NOMO-1 treated with dmso at 0.1 percent for 144 hours (cell line): ENCODE measurements around the gene MRPL14.

ENCODE experiments used
- DNase-seq: peaks from one replicate; lab custom pipeline; 2025; ENCODE audit not compliant: unreplicated experiment; lab: John Stamatoyannopoulos, UW

Gene MRPL14

GRCh38 chr6:44081753-44082152, 45.5 kb downstream of the MRPL14 start:
- no peak for DNase-seq

GRCh38 chr6:44080561-44081521, 46.4 kb downstream of the MRPL14 start:
- no peak for DNase-seq

GRCh38 chr6:44079672-44080071, 47.6 kb downstream of the MRPL14 start:
- no peak for DNase-seq

GRCh38 chr6:44078827-44079671, 48.2 kb downstream of the MRPL14 start:
- no peak for DNase-seq

- DNase-seq, result no peak
These were observed 48.9 kb downstream of the MRPL14 start for GRCh38 chr6:44078219-44078826.

GRCh38 chr6:44077214-44077946, 49.9 kb downstream of the MRPL14 start:
- no peak for DNase-seq

GRCh38 chr6:44076356-44077213, 50.7 kb downstream of the MRPL14 start:
- DNase-seq, result no peak

- no peak for DNase-seq
These were observed 51.5 kb downstream of the MRPL14 start for GRCh38 chr6:44075647-44076355.

- DNase-seq, result no peak
These were observed 52.2 kb downstream of the MRPL14 start for GRCh38 chr6:44074813-44075646.

GRCh38 chr6:44074439-44074812, 52.8 kb downstream of the MRPL14 start:
- DNase-seq, result no peak

GRCh38 chr6:44073612-44074438, 53.4 kb downstream of the MRPL14 start:
- no peak for DNase-seq

- no peak for DNase-seq
These were observed 54.2 kb downstream of the MRPL14 start for GRCh38 chr6:44072959-44073611.

GRCh38 chr6:44072452-44072958, 54.7 kb downstream of the MRPL14 start:
- DNase-seq, result no peak

- DNase-seq, result no peak
These were observed 55.4 kb downstream of the MRPL14 start for GRCh38 chr6:44071670-44072451.

GRCh38 chr6:44068607-44069296, 58.5 kb downstream of the MRPL14 start:
- no peak for DNase-seq
